ENCODE measurements around the gene SUMO3. TPM values are rescaled to one million over a fixed set of nuclear protein-coding genes. Genes with fewer than 3 reads are reported as not detected.
A peak's percentile ranks its signal among the peaks of the same experiment; 100 is the strongest.

SUMO3 gene
- polyA plus RNA-seq, 1 of the 3 experiments (the other 2 are of a cell fraction), result 125 TPM

DNA sequence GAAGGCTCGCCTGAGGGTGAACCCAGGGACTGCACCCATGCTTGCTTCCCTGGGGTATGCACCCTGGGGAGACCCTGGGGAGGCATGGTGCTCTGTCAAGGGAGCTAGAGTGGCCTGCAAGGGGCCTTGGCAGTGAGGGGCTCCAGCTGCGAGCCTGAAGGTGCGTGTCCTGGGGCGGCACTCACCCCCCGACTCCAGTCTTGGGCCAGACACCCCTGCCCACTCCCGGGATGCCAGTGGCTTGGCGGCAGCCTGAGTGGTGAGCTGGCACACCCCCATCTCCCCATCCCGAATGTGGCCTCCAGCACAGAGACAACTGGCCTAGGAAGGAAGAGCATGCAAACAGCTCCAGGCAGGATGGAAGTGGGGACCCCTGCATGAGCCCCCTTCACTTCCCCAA, 2.6 kb downstream of the SUMO3 start (continued):
- TF ChIP-seq NRF1 (IDR thresholded peaks at IDR 0.05; ENCODE audit: low read depth, low read length), result no peak
- TF ChIP-seq, protein P1, sequence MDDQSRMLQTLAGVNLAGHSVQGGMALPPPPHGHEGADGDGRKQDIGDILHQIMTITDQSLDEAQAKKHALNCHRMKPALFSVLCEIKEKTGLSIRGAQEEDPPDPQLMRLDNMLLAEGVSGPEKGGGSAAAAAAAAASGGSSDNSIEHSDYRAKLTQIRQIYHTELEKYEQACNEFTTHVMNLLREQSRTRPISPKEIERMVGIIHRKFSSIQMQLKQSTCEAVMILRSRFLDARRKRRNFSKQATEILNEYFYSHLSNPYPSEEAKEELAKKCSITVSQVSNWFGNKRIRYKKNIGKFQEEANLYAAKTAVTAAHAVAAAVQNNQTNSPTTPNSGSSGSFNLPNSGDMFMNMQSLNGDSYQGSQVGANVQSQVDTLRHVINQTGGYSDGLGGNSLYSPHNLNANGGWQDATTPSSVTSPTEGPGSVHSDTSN (IDR thresholded peaks at IDR 0.05), result no peak

DNA sequence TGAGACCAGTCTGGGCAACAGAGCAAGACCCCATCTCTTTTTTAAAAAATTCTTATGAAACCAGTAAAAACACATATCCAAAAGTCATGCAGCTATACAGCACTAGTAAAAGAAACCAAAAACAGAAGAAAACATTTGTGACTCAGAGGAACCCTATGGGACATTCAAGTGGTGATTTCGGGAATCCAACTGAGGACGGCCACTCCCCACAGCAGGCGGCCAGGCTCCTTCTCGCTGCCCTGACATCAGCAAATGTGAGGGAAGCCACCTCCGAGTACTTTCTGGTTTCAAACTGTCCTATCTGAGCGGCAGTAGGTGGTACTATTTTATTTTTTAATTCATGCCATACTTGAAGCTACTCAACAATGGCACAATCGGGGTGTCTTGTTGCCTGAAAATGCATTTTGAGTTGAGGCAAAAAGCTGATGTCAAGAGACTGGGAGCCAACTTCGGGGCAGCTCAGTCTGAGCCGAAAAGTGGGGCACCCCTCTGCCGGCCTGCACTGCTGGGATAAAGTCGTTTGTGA, 3.3 kb downstream of the SUMO3 start:
- DNase-seq, result no peak
- Histone ChIP-seq H2AFZ (ENCODE audit: low read depth) (no peak overlapping the region), H3K27ac (ENCODE audit: low read depth in 2 of 2, low read length in 1 of 2) (peak overlapping the region in 1 of 2 experiments; percentile 88; a peak in 1 of 4 replicates), H3K9me3 (no peaks in the 10 kb centered on the region), H3K4me3 (ENCODE audit: low read depth in 2 of 2, low read length in 1 of 2) (no peak overlapping the region), H3F3A (replicated peaks; ENCODE audit: insufficient read depth) (peaks cover 6% of the 10 kb centered on the region), H3K9ac (no peak overlapping the region), H3K4me1 (ENCODE audit: control insufficient read depth in 1 of 2, insufficient read depth in 2 of 2, low read depth in 1 of 2, low read length in 1 of 2) (peaks cover 8 to 28% of the 10 kb centered on the region in 2 experiments; a peak in 3 of 4 replicates), H3K79me2 (ENCODE audit: insufficient read depth) (peaks cover 79% of the 10 kb centered on the region), H3K9me2 (no peaks in the 10 kb centered on the region), H4K20me1 (ENCODE audit: insufficient read depth) (peaks cover 63% of the 10 kb centered on the region), H3K4me2 (no peak overlapping the region), H3K36me3 (replicated peaks in 1 of 2; ENCODE audit: control insufficient read depth in 1 of 2, insufficient read depth in 2 of 2, low read length in 1 of 2) (peaks cover 0 to 16% of the 10 kb centered on the region in 2 experiments), H3K27me3 (ENCODE audit: insufficient read depth) (no peaks in the 10 kb centered on the region)
- no peak for TF ChIP-seq NRF1 (IDR thresholded peaks at IDR 0.05; ENCODE audit: low read depth, low read length)
- no peak for TF ChIP-seq GABPA (IDR thresholded peaks at IDR 0.05; ENCODE audit: low read depth)
- no peak for TF ChIP-seq FOXJ3 (CRISPR knock-in tag; IDR thresholded peaks at IDR 0.05)
- no peak for TF ChIP-seq CHD2 (IDR thresholded peaks at IDR 0.05; ENCODE audit: low read length, partially characterized antibody)
- TF ChIP-seq REST (IDR thresholded peaks at IDR 0.05; ENCODE audit: low read depth, low read length), result no peak
- no peak for TF ChIP-seq SMC3 (IDR thresholded peaks at IDR 0.05; ENCODE audit: low read depth, low read length)
- TF ChIP-seq YY1 (IDR thresholded peaks at IDR 0.05; ENCODE audit: low read depth), result no peak
- no peak for TF ChIP-seq TAF1 (IDR thresholded peaks at IDR 0.05; ENCODE audit: borderline replicate concordance, low read depth, low read length)
- TF ChIP-seq TEAD4 (IDR thresholded peaks at IDR 0.05; ENCODE audit: borderline replicate concordance, insufficient read depth), result no peak
- TF ChIP-seq FOSL2 (IDR thresholded peaks at IDR 0.05; ENCODE audit: borderline replicate concordance, low read depth), result no peak
- TF ChIP-seq USF1 (IDR thresholded peaks at IDR 0.05; ENCODE audit: borderline replicate concordance, low read depth), result no peak
- TF ChIP-seq FOXM1 (IDR thresholded peaks at IDR 0.05; ENCODE audit: low read depth), result no peak
- TF ChIP-seq, protein P1 (IDR thresholded peaks at IDR 0.05), result no peak
- no peak for TF ChIP-seq MXI1 (IDR thresholded peaks at IDR 0.05; ENCODE audit: low read depth, low read length)
- TF ChIP-seq, protein P2, sequence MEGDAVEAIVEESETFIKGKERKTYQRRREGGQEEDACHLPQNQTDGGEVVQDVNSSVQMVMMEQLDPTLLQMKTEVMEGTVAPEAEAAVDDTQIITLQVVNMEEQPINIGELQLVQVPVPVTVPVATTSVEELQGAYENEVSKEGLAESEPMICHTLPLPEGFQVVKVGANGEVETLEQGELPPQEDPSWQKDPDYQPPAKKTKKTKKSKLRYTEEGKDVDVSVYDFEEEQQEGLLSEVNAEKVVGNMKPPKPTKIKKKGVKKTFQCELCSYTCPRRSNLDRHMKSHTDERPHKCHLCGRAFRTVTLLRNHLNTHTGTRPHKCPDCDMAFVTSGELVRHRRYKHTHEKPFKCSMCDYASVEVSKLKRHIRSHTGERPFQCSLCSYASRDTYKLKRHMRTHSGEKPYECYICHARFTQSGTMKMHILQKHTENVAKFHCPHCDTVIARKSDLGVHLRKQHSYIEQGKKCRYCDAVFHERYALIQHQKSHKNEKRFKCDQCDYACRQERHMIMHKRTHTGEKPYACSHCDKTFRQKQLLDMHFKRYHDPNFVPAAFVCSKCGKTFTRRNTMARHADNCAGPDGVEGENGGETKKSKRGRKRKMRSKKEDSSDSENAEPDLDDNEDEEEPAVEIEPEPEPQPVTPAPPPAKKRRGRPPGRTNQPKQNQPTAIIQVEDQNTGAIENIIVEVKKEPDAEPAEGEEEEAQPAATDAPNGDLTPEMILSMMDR (IDR thresholded peaks at IDR 0.05), result no peak
- 94% methylated on average over 11 of the region's 11 CpGs for WGBS (ENCODE audit: low lambda C conversion rate)
- POLR2A ChIA-PET, result interaction anchor here (3.0 kb wide), 1 partner anchor 10 kb away, joined by 14 read pairs; no protein-coding TSS in a partner anchor
- CTCF ChIA-PET, result interaction anchor here (1.2 to 3.0 kb wide), 6 partner anchors 8 to 305 kb away, joined by 3 to 22 read pairs (median 6); partner anchors contain the start of gene UBE2G2

All from SK-N-SH (cell line).